HL-60/S4 (cell line): ENCODE measurements around the gene COBLL1.
"Not testable (repeated sequence)": the region's sequence is repeated elsewhere in the genome, so short reads cannot be mapped to it uniquely, and the experiment has no call there.

Experiments used
- in situ Hi-C: fragments of 300-500 bp; cut with MboI; formaldehyde crosslinking; loops from 2 replicates; pipeline ENCODE4 v1.14.3; 2022; ENCODE audit warnings: low sequenced_read_pairs

The COBLL1 gene

GRCh38 chr2:164789968-164790367, 51.7 kb downstream of the COBLL1 start:
- in situ Hi-C loops: no loop called here

- in situ Hi-C loops: no loop called here
Measured at GRCh38 chr2:164786787-164787186, 54.8 kb downstream of the COBLL1 start.

DNA sequence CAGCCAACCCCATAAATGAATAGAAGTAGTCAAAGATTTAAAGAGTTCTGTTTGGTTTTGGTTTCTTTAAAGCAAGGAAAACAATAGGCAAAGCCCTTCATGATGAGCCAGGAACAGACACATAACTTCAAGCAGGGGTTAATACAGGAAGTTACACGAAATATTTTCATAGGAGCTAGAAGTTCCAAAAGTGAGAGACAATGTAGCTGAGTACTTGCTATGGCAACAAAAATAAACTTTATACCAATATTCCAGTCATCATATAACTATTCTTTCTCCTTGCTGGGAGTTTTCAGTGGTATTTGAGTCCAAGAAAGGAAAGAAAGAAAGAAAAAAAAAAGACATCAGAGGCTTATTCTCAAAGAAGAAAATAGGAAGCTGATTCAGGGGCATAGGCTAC, 56.2 kb downstream of the COBLL1 start:
- in situ Hi-C loops: no loop called here

- in situ Hi-C loops: no loop called here
Measured at GRCh38 chr2:164784376-164784775, 57.2 kb downstream of the COBLL1 start.

GRCh38 chr2:164782323-164782722, 59.3 kb downstream of the COBLL1 start:
- in situ Hi-C loops: no loop called here

DNA sequence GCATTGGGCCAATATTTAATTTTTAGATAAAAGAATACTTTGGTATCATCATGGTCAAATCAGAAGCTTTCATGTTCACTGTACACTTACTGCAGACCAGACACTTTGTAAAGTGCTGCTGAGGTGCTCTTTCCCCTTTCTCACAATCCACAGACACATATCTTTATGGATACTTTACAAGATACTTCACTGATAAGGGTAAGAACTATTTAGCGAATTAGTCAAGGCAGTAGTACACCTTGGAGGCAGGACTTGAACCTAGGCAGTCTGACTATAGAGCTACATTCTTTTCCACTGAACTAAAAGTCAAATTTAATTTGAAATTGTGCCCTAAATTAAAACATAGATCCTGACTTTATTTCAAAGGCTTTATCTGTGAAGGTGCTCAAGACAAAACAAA, 60.2 kb downstream of the COBLL1 start:
- in situ Hi-C loops: no loop called here

GRCh38 chr2:164780611-164781178, 60.9 kb downstream of the COBLL1 start:
- in situ Hi-C loops: no loop called here

- in situ Hi-C loops: no loop called here
Measured at GRCh38 chr2:164779383-164780057, 62.1 kb downstream of the COBLL1 start.

DNA sequence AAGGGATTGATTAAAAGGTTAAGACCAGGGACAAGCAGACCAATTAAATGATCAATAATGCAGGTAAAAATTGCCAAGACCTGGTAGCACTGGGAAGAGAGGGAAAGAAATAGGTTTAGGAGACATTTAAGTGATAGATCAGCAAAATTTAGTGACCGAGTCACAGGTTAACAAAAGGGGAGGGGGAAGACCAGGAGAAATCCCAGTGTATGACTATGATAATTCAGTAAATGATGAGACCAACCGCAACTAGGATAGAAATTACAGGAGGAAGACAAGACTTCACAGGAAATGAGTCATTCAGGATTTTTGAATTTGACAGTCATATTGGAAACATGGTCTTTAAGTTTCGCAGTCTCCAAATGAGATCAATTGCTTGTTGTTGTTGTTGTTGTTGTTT, 62.9 kb downstream of the COBLL1 start:
- in situ Hi-C loops: no loop called here

DNA sequence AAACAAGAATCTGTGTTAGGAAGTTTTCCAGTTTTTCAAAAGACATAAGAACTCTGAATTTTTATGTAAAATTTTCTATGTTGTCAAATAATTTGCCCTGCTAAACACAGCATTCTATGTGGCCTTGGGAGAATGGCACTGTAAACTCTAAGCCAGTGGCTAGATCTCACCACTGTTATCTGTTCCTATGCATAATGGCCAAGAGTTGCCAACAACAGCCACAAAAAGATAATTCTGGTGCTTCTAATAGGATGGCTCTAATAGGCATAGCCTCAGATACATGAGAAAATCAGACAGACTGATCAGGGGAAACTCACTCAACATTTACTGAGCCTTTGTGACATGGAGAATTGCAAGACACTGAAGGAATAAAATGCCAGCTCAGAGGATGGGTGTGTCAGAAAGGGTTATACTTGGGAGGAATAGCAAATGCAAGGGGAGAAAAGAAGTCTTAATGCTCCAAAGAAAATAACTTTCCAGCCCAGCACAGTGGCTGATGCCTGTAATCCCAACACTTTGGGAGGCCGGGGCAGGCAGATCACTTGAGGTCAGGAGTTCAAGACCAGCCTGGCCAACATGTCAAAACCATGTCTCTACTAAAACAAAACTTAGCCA, 63.7 kb downstream of the COBLL1 start:
- in situ Hi-C loops: no loop called here

GRCh38 chr2:164773635-164774034, 68.0 kb downstream of the COBLL1 start:
- in situ Hi-C loops: no loop called here

DNA sequence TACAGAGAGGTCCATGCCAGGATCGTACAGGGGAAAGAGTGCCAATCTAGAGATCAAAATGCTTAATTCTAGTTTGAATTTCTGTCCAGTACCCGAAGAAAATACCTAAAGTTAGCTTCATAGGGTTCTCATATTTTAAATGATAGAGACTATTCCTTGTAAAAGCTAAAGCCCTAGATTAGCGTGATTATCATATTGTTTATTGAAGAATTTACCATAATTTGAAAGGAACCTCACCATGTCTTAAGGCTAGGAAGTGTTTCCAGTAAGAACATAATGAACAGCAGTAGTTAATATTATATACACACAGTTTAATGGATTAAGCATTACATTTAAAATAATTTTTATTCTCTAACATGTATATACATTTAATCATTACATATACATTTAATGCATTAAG, 68.5 kb downstream of the COBLL1 start:
- in situ Hi-C loops: no loop called here

GRCh38 chr2:164771897-164772296, 69.7 kb downstream of the COBLL1 start:
- in situ Hi-C loops: no loop called here

- in situ Hi-C loops: no loop called here
Measured at GRCh38 chr2:164770421-164770916, 71.2 kb downstream of the COBLL1 start.

DNA sequence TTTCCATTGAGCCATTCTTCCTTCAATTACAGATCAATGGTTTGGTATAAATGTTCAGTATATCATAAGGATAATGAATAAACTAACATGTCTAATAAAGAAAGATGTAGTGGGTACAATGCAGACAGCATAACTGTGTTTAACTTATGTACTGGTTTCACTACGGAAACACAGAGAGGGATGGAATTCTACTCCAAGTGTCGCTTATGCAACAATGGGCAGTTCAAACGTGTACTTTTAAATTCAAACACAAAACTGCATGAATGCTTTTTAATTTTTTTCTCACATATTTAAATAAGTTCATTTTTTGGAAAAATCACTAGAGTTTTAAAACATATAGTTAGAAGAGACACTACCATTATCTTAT, 74.7 kb downstream of the COBLL1 start:
- in situ Hi-C loops: no loop called here

DNA sequence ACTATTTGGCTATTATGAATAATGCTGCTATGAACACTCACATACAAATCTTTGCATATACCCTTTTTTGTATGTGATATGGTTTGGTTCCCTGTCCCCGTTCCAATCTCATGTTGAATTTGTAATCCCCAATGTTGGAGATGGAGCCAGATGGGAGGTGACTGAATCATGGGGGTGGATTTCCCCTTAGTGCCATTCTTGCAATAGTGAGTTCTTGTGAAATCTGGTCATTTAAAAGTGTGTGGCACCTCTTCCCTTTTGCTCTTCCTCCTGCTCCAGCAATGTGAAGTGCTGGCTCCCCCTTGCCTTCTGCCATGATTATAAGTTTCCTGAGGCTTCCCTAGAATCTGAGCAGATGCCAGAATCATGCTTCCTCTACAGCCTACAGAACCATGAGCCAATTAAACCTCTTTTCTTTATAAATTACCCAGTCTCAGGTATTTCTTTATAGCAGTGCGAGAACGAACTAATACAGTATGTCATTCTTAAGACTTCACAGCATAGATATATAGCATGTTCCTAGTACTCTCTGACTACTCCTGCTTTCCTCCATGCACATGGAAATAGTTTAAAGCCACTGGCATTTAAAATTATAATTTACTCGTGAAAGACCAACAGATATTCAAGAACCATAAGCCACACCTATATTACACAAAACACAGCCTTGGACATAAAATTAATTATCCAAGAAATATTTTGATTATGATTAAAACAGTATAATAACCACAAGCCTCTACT, 75.2 kb downstream of the COBLL1 start:
- in situ Hi-C loops: no loop called here

- in situ Hi-C loops: no loop called here
Measured at GRCh38 chr2:164764996-164765395, 76.6 kb downstream of the COBLL1 start.

GRCh38 chr2:164764474-164764873, 77.1 kb downstream of the COBLL1 start:
- in situ Hi-C loops: no loop called here

GRCh38 chr2:164763431-164763830, 78.2 kb downstream of the COBLL1 start:
- in situ Hi-C loops: no loop called here

GRCh38 chr2:164761737-164762460, 79.7 kb downstream of the COBLL1 start:
- in situ Hi-C loops: no loop called here

- in situ Hi-C loops: not testable (repeated sequence)
Measured at GRCh38 chr2:164761201-164761600, 80.4 kb downstream of the COBLL1 start.
